Nephron (organoid): ENCODE results near the gene THUMPD3.

Source experiments
- H3K27ac Mint-ChIP-seq, 3 experiments: 2 replicates each; pipeline ENCODE4 v1.8.0; 2020; ENCODE audit warnings: mixed read lengths in 3 of 3, mild to moderate bottlenecking in 2 of 3, moderate library complexity in 1 of 3
- H3K27me3 Mint-ChIP-seq: 2 replicates; pipeline ENCODE4 v1.8.0; 2021; ENCODE audit warnings: low read depth, mild to moderate bottlenecking, moderate library complexity, mixed read lengths
- H3K36me3 Mint-ChIP-seq: 2 replicates; pipeline ENCODE4 v1.8.0; 2020; ENCODE audit warnings: low read depth, mixed read lengths
- H3K4me1 Mint-ChIP-seq: 2 replicates; pipeline ENCODE4 v1.8.0; 2020; ENCODE audit warnings: mixed read lengths
- H3K4me3 Mint-ChIP-seq, 3 experiments: 2 replicates each; pipeline ENCODE4 v1.8.0; 2020; ENCODE audit warnings: mild to moderate bottlenecking in 3 of 3, mixed read lengths in 3 of 3, moderate library complexity in 2 of 3
- H3K9me3 Mint-ChIP-seq: 2 replicates; pipeline ENCODE4 v1.8.0; 2020; ENCODE audit warnings: mixed read lengths
- CTCF ChIP-seq, 3 experiments: fragments of 200-600 bp; sonication (generic); IDR thresholded peaks; one replicate each; pipeline ENCODE4 v1.5.0; 2021; ENCODE audit warnings: antibody characterized with exemption in 3 of 3; ENCODE audit not compliant: unreplicated experiment in 3 of 3

The THUMPD3 gene

GRCh38 chr3:9399746-9400145 lies 36.9 kb downstream of the THUMPD3 start:
- Mint-ChIP-seq H3K27ac (peak overlapping the region; percentile 96 to 99 (median 99)), H3K4me1 (peaks cover 66% of the 10 kb centered on the region), H3K9me3 (no peaks in the 10 kb centered on the region), H3K27me3 (no peaks in the 10 kb centered on the region), H3K36me3 (peaks cover 5% of the 10 kb centered on the region), H3K4me3 (peak overlapping the region; percentile 97 to 100 (median 97))
- peak in 1 of 3 experiments; percentile 11 for TF ChIP-seq CTCF (IDR thresholded peaks at IDR 0.05; ENCODE audit: unreplicated experiment in 3 of 3)

- Mint-ChIP-seq H3K9me3 (no peaks in the 10 kb centered on the region), H3K27ac (peak overlapping the region; percentile 76 to 99 (median 99)), H3K36me3 (peaks cover 3% of the 10 kb centered on the region), H3K4me3 (peak overlapping the region; percentile 97 to 100 (median 97)), H3K4me1 (peaks cover 63% of the 10 kb centered on the region), H3K27me3 (no peaks in the 10 kb centered on the region)
- no peak for TF ChIP-seq CTCF (IDR thresholded peaks at IDR 0.05; ENCODE audit: unreplicated experiment in 3 of 3)
Measured at GRCh38 chr3:9400616-9401015, 37.8 kb downstream of the THUMPD3 start.

- H3K36me3 Mint-ChIP-seq, result peaks cover 3% of the 10 kb centered on the region
- no peaks in the 10 kb centered on the region for H3K27me3 Mint-ChIP-seq
- H3K4me1 Mint-ChIP-seq, result peaks cover 65% of the 10 kb centered on the region
- peak overlapping the region; percentile 62 to 73 (median 71) for H3K4me3 Mint-ChIP-seq
- peak overlapping the region; percentile 76 to 81 (median 80) for H3K27ac Mint-ChIP-seq
- TF ChIP-seq CTCF (IDR thresholded peaks at IDR 0.05; ENCODE audit: unreplicated experiment in 3 of 3), result no peak
- H3K9me3 Mint-ChIP-seq, result no peaks in the 10 kb centered on the region
Measured at GRCh38 chr3:9401986-9402385, 39.1 kb downstream of the THUMPD3 start.

- Mint-ChIP-seq H3K27ac (peak overlapping the region; percentile 76 to 81 (median 80)), H3K36me3 (peaks cover 7% of the 10 kb centered on the region), H3K27me3 (no peaks in the 10 kb centered on the region), H3K4me3 (peak overlapping the region; percentile 62 to 73 (median 71)), H3K4me1 (peaks cover 70% of the 10 kb centered on the region), H3K9me3 (no peaks in the 10 kb centered on the region)
- TF ChIP-seq CTCF (IDR thresholded peaks at IDR 0.05; ENCODE audit: unreplicated experiment in 3 of 3), result no peak
Measured at GRCh38 chr3:9402410-9403228, 39.8 kb downstream of the THUMPD3 start.

- Mint-ChIP-seq H3K27ac (peak overlapping the region in 2 of 3 experiments; percentile 76 to 81), H3K4me1 (peaks cover 72% of the 10 kb centered on the region), H3K36me3 (peaks cover 12% of the 10 kb centered on the region), H3K4me3 (no peak overlapping the region), H3K27me3 (no peaks in the 10 kb centered on the region), H3K9me3 (no peaks in the 10 kb centered on the region)
- no peak for TF ChIP-seq CTCF (IDR thresholded peaks at IDR 0.05; ENCODE audit: unreplicated experiment in 3 of 3)
Measured at GRCh38 chr3:9403463-9403862, 40.6 kb downstream of the THUMPD3 start.

- H3K27me3 Mint-ChIP-seq, result no peaks in the 10 kb centered on the region
- H3K36me3 Mint-ChIP-seq, result peaks cover 24% of the 10 kb centered on the region
- peak overlapping the region; percentile 41 to 75 (median 46) for H3K27ac Mint-ChIP-seq
- peak overlapping the region; percentile 8 to 51 (median 12) for H3K4me3 Mint-ChIP-seq
- H3K9me3 Mint-ChIP-seq, result peaks cover under 1% of the 10 kb centered on the region
- peaks cover 81% of the 10 kb centered on the region for H3K4me1 Mint-ChIP-seq
- no peak for TF ChIP-seq CTCF (IDR thresholded peaks at IDR 0.05; ENCODE audit: unreplicated experiment in 3 of 3)
Measured at GRCh38 chr3:9404680-9405079, 41.8 kb downstream of the THUMPD3 start.
